GM03348 (cell line): ENCODE data around the gene PIK3C2G.

Experiments used
- DNase-seq: peaks from one replicate; pipeline ENCODE4 v3.0.0; 2012; ENCODE audit warnings: low spot score

The PIK3C2G gene

GRCh38 chr12:18340786-18341185, 79.5 kb downstream of the PIK3C2G start:
- DNase-seq = peak; percentile 11

- DNase-seq = no peak
Measured at GRCh38 chr12:18343708-18344107, 82.4 kb downstream of the PIK3C2G start.

DNA sequence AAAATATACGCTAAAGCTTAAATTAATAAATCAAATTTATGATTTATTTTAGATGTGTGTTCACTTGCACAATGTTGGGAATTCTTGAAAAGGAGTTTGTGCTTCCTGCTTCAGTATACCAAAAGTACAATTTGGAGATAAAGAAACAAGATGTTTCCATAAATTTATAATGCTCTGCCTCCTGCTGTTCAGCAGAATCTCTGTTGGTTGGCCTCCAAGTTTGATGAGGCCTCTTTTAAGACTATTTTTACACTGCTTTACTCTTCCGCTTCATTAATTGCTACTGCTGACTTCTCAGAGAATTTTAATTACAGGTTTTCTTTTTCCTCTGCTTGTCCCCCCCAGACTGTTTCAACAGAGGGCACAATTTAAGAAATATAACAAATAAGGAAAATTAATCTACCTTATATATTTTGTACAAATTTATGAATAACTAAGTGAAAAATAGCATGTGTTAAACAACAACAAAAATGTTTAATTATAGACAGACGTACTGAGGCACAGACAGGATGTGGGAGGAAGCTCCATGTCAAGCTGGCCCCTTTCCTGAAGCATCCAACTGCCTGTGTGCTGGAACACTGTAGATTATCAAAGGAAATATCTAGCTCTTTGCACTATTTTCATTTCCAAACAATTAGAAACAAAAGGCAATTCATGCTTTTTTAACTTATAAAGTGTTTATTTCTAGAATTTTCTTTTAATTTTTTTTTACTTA, 83.9 kb downstream of the PIK3C2G start:
- peak; percentile 9 for DNase-seq

DNA sequence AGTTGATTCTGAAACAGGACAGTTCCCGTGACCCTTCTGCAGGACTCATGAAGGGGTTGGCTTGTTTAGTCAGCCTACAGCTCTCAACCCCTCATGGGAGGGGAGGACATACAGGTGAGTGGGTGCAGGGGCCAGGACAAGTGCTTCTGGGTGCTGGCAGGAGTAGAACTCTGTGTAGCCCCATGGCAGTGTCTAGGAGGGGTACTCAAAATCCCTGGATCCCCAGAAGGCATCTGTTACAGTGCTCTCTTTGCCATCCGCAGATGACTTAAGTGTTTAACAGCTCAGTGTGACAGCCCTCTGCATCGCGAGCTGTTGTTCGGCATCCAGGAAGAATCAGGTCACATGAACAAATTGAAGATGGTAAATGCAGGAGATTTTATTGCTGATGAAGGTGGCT, 91.0 kb downstream of the PIK3C2G start:
- DNase-seq = no peak

- DNase-seq = no peak
Measured at GRCh38 chr12:18355429-18355828, 94.1 kb downstream of the PIK3C2G start.

GRCh38 chr12:18358077-18358476, 96.8 kb downstream of the PIK3C2G start:
- no peak for DNase-seq

GRCh38 chr12:18358930-18359329, 97.6 kb downstream of the PIK3C2G start:
- DNase-seq = no peak

- no peak for DNase-seq
Measured at GRCh38 chr12:18361433-18361832, 100.1 kb downstream of the PIK3C2G start.

DNA sequence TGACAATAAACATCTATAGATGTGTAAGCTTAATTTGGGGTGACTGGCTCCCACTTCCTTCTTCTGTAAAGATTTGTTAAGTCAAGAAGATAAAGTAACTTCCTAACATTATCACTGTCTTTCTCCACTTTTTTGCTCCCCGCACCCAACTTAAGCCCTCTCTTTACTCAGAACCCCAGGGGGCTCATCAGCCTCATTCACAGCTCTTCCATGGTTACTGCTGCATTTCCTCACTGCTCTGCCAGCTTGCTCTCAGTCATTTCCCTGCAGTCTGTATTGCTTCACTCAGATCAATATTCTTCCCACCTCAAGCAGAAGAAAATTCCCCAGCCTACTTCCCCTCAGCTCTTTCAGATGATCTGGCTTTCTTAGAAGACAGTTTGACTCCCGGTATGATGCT, 102.0 kb downstream of the PIK3C2G start:
- DNase-seq = no peak

- DNase-seq = no peak
Measured at GRCh38 chr12:18368594-18368993, 107.3 kb downstream of the PIK3C2G start.

DNA sequence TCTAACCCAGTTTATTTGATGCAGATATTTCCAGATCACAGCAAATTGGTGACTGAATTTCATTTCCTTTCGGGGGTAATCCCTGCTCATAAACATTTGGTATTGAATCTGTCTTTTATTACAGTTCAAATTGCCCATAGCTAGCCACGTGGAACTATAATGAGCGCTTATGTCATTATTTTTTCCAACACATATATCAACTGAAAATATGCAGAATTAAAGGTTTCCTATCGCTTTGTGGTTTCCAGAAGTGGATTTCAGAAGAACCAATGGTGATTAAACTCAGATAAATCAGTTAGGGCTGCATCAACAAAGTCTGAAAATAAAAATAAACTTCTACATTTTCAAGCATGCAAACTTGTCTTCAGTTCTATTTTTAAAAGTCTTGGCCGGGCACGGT, 111.9 kb downstream of the PIK3C2G start:
- DNase-seq = no peak

DNA sequence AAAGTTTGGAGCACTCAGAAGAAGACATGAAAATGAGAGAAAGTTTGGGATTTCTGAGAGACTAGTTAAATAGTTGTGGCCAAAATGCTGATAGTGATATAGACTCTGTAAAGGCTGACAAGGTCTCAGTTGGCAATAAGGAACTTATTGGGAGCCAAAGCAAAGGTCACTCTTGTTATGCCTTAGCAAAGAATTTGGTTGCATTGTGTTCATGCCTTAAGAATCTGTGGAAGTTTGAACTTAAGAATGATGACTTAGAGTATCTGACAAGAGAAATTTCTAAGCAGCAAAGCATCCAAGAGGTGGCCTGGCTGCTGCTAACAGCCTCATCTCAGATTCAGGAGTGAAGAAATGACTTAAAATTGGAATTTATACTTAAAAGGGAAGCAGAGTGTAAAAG, 113.8 kb downstream of the PIK3C2G start:
- DNase-seq = no peak

DNA sequence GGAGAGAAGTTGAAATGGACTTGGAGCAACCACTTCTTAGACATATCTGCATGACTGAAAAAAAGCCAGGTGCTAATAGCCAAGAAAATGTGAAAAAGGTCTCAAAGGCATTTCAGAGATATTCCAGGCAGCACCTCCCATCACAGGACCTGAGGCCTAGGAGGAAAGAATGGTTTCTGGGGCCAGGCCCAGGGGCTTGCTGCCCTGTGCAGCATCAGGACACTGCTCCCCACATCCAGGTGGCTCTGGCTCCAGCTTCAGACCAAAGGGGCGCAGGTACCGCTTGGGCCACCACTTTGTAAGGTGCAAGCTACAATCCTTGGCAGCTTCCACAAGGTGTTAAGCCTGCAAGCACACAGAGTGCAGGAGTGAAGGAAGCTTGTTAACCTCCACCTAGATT, 114.3 kb downstream of the PIK3C2G start:
- no peak for DNase-seq

- peak; percentile 46 for DNase-seq
Measured at GRCh38 chr12:18382236-18382885, 121.0 kb downstream of the PIK3C2G start.

DNA sequence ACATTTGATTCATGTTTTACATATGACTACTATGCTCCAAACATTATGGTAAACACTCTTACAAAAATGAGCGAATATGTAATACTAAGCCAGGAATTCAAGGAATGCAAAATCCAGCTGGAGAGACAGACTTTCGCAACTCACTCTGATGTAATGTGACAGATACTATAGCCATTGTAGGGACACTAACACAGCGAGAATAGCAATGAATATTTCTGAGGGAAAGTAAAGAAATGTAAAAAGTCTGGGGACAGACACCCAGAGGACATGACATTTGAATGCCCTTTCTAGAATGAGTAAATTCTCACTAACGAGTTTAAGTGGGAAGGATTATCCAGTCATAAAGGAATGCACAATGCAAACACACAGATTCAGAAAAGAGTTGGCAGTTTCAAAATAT, 121.9 kb downstream of the PIK3C2G start:
- peak; percentile 71 for DNase-seq

DNA sequence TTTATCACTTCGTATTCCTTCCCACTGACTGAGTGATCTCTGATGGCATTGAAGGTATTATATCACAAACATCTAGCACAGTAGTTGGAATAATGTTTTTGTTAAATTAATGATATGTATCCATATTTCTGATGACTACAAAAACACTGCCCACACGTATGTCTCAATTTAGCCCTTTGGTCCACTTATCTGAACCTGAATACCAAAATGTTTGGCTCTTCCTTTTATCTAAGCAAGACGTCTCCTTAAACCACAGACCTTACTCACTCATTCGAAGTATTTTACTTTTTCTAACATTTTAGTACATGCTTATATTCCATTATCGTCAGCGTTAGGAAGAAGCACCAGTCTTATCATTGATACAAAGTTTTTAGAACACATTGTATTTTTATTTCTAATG, 126.4 kb downstream of the PIK3C2G start:
- DNase-seq = no peak

- DNase-seq = no peak
Measured at GRCh38 chr12:18389820-18390219, 128.5 kb downstream of the PIK3C2G start.

DNA sequence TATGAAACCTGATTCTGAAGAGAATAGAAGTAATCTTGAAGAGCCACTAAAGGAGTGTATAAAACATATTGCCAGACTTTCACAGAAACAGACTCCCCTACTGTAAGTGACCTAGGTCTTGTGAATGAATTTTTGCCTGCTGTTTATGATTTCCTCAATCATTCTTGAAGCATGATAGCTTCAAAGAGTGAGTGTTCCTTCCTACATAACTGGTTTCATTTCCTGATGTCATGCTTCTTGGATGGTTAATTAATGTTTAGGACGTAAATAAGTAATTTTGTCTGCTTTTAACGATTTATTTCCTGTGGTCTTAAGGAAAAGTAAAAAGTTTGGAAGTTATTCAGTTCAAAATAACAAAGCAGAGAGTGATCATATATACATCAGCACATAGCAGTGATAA, 129.8 kb downstream of the PIK3C2G start:
- DNase-seq = no peak

- DNase-seq = no peak
Measured at GRCh38 chr12:18394742-18395141, 133.4 kb downstream of the PIK3C2G start.

DNA sequence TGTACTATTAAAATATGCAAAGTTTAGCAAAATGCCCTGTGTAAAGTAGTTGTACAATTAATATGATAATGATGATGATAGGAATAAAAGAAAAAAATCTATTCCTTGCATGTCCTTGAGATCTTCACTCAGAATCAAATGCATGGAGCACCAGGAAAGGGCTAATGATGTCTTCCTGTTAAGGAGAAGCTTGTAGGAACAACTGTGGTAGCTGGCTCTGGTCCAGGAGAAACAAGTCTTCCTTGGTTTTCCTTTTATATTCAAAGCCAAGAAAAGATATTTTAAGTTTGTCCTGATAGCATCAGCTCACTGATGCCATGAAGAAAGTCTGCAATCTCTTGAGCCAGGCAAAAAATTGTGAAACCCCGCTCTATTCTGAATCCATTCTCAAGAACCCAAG, 138.9 kb downstream of the PIK3C2G start:
- no peak for DNase-seq

DNA sequence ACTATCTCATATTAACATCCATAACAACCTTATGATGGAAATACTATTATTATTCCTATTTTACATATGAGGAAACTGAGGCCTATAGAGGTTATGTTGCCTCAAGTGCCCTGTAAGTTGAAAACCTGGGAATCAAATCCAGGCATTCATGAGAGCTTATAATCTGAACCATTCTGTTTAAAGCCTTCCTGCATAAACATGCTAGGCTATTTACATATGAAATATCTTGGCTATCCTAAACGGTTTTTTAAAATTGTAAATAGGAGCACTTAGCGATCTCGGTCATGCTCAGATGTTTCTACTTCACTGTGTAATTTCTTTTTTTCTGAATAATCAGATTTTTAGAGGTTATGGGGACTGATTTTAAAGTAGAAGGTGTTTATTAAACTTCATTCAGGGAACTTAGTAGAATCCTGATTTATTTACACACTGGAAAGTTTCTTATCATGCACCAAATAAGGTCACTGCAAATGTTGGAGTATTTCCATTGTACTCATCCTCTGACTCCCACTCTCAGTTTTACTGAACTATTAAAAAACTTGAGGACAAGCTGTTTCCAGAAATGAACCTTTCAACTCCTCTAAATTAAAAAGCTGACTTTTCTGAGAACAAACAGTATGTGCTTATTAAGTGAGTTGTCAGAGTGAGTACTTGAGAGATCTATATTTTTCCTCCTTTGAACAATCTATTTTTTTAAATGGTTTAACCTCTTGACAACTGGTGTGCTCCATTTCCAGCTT, 141.7 kb downstream of the PIK3C2G start:
- DNase-seq = no peak

- DNase-seq = no peak
Measured at GRCh38 chr12:18411453-18411852, 150.1 kb downstream of the PIK3C2G start.

GRCh38 chr12:18414671-18415070, 153.4 kb downstream of the PIK3C2G start:
- no peak for DNase-seq
